ENCODE measurements around the gene CDC37.
"Not testable (repeated sequence)": the region's sequence is repeated elsewhere in the genome, so short reads cannot be mapped to it uniquely, and the experiment has no call there.

Gene CDC37

GRCh38 chr19:10377140-10377640 is 26.2 kb downstream of the CDC37 start:
- not testable (repeated sequence) for H3K79me2 ChIP-seq (ENCODE audit: control insufficient read depth, insufficient read depth, low read length, unreplicated experiment); H2AFZ ChIP-seq (ENCODE audit: low read length, unreplicated experiment); H3K4me1 ChIP-seq (ENCODE audit: control insufficient read depth, insufficient read depth, low read length, unreplicated experiment); H3K36me3 ChIP-seq (ENCODE audit: insufficient read depth, low read length); H3K4me3 ChIP-seq (ENCODE audit: low read depth, low read length); H3K27me3 ChIP-seq (ENCODE audit: insufficient read depth, low read length); H3K27ac ChIP-seq (ENCODE audit: low read depth, low read length)

GRCh38 chr19:10374931-10375330 is 28.4 kb downstream of the CDC37 start:
- H2AFZ ChIP-seq (ENCODE audit: low read length, unreplicated experiment) = no peak overlapping the region
- H3K36me3 ChIP-seq (ENCODE audit: insufficient read depth, low read length) = no peaks in the 10 kb centered on the region
- no peaks in the 10 kb centered on the region for H3K27me3 ChIP-seq (ENCODE audit: insufficient read depth, low read length)
- peaks cover 6% of the 10 kb centered on the region for H3K79me2 ChIP-seq (ENCODE audit: control insufficient read depth, insufficient read depth, low read length, unreplicated experiment)
- no peak overlapping the region for H3K27ac ChIP-seq (ENCODE audit: low read depth, low read length)
- no peaks in the 10 kb centered on the region for H3K4me1 ChIP-seq (ENCODE audit: control insufficient read depth, insufficient read depth, low read length, unreplicated experiment)
- no peak overlapping the region for H3K4me3 ChIP-seq (ENCODE audit: low read depth, low read length)

- H3K36me3 ChIP-seq (ENCODE audit: insufficient read depth, low read length) = no peaks in the 10 kb centered on the region; the same call in 1 of the 2 replicates
- H3K27me3 ChIP-seq (ENCODE audit: insufficient read depth, low read length) = no peaks in the 10 kb centered on the region
- H3K27ac ChIP-seq (ENCODE audit: low read depth, low read length) = no peak overlapping the region
- H2AFZ ChIP-seq (ENCODE audit: low read length, unreplicated experiment) = no peak overlapping the region
- H3K79me2 ChIP-seq (ENCODE audit: control insufficient read depth, insufficient read depth, low read length, unreplicated experiment) = no peaks in the 10 kb centered on the region
- no peak overlapping the region for H3K4me3 ChIP-seq (ENCODE audit: low read depth, low read length)
- no peaks in the 10 kb centered on the region for H3K4me1 ChIP-seq (ENCODE audit: control insufficient read depth, insufficient read depth, low read length, unreplicated experiment)
Measured at GRCh38 chr19:10372690-10373089, 30.7 kb downstream of the CDC37 start.

DNA sequence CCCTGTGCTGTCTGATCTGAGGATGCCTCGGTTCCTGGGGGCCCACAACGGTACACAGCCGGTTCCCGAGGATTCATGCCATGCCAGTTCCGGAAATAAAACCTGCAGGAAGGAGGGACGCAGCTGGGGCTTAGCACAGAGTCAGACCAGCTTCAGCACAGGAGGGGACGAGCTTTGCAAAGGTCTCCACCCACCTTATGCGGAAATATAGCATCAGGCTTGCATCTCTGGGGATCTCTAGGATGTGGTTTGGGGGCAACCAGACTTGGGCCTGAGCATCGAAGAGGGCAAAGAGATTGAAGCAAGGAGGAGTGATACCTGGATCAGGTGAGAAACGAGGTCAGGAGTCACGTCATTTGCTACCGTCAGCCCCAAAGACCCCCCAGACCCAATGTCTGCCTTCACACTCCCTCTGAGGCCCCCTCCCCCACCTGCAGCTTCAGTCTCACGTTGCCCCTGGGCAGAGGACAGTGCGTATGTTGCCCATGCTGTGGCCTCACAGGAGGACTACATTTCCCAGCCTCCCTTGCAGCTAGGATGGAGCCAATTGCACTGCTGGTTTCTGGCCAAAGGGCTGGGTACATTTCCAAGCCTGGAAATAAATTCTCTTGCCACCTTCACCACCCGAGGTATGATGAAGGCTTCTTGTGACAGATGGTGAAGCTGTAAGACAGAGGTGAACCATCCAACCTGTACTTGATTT is 35.1 kb downstream of the CDC37 start:
- Histone ChIP-seq H3K4me3 (ENCODE audit: low read depth, low read length) (no peak overlapping the region), H3K27me3 (ENCODE audit: insufficient read depth, low read length) (no peaks in the 10 kb centered on the region), H3K27ac (ENCODE audit: low read depth, low read length) (no peak overlapping the region), H3K36me3 (ENCODE audit: insufficient read depth, low read length) (no peaks in the 10 kb centered on the region; the same call in 1 of the 2 replicates), H3K79me2 (ENCODE audit: control insufficient read depth, insufficient read depth, low read length, unreplicated experiment) (no peaks in the 10 kb centered on the region), H2AFZ (ENCODE audit: low read length, unreplicated experiment) (no peak overlapping the region), H3K4me1 (ENCODE audit: control insufficient read depth, insufficient read depth, low read length, unreplicated experiment) (no peaks in the 10 kb centered on the region)

GRCh38 chr19:10366950-10367512 is 36.3 kb downstream of the CDC37 start:
- H3K36me3 ChIP-seq (ENCODE audit: insufficient read depth, low read length); H2AFZ ChIP-seq (ENCODE audit: low read length, unreplicated experiment); H3K27ac ChIP-seq (ENCODE audit: low read depth, low read length); H3K4me1 ChIP-seq (ENCODE audit: control insufficient read depth, insufficient read depth, low read length, unreplicated experiment); H3K27me3 ChIP-seq (ENCODE audit: insufficient read depth, low read length); H3K4me3 ChIP-seq (ENCODE audit: low read depth, low read length); H3K79me2 ChIP-seq (ENCODE audit: control insufficient read depth, insufficient read depth, low read length, unreplicated experiment): not testable (repeated sequence)

DNA sequence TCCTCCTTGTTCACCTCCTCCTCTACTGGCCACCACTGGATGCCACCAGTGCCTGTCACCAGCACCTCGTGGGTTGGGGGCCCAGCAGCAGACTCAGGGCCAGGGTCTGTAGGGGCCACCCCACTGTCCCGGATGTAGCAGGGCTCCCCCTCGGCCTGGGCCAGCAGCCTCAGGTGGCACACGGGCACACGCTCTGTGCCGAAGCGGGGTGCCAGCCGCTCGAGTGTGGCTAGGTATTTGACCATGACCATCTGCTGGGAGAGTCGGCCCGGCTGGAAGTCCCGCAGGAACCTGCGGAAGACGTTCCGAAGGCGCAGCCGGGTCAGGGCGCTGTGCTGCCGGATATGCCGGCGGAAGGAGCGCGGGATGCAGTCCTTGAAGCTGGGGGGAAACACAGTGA is 37.8 kb downstream of the CDC37 start:
- no peaks in the 10 kb centered on the region for H3K4me1 ChIP-seq (ENCODE audit: control insufficient read depth, insufficient read depth, low read length, unreplicated experiment)
- no peak overlapping the region for H3K27ac ChIP-seq (ENCODE audit: low read depth, low read length)
- no peaks in the 10 kb centered on the region for H3K79me2 ChIP-seq (ENCODE audit: control insufficient read depth, insufficient read depth, low read length, unreplicated experiment)
- H3K27me3 ChIP-seq (ENCODE audit: insufficient read depth, low read length) = no peaks in the 10 kb centered on the region
- H2AFZ ChIP-seq (ENCODE audit: low read length, unreplicated experiment) = no peak overlapping the region
- no peaks in the 10 kb centered on the region; the same call in 1 of the 2 replicates for H3K36me3 ChIP-seq (ENCODE audit: insufficient read depth, low read length)
- no peak overlapping the region for H3K4me3 ChIP-seq (ENCODE audit: low read depth, low read length)

DNA sequence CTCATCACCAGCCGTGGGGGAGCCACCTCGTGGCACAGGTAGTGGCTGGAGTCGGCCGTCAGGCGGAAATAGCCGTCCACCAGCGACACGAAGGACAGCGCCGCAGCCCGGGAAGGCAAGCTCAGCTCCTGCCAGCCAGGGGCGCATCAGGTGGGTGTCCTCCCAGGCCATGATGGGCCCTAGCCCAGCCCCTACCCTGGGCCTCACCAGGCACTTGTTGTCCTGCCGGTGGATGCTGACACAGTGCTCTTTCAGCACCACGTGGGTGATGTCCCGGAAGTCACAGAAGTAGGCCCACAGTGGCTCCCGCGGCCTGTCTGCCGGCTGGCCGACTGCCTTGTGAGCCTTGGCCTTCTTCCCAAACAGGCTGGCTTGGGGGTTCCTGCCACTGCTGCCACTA is 38.7 kb downstream of the CDC37 start:
- Histone ChIP-seq H3K4me1 (ENCODE audit: control insufficient read depth, insufficient read depth, low read length, unreplicated experiment) (no peaks in the 10 kb centered on the region), H2AFZ (ENCODE audit: low read length, unreplicated experiment) (no peak overlapping the region), H3K27ac (ENCODE audit: low read depth, low read length) (no peak overlapping the region), H3K79me2 (ENCODE audit: control insufficient read depth, insufficient read depth, low read length, unreplicated experiment) (no peaks in the 10 kb centered on the region), H3K27me3 (ENCODE audit: insufficient read depth, low read length) (no peaks in the 10 kb centered on the region), H3K4me3 (ENCODE audit: low read depth, low read length) (no peak overlapping the region), H3K36me3 (ENCODE audit: insufficient read depth, low read length) (no peaks in the 10 kb centered on the region; the same call in 1 of the 2 replicates)

GRCh38 chr19:10363789-10364281 is 39.5 kb downstream of the CDC37 start:
- no peak overlapping the region for H3K27ac ChIP-seq (ENCODE audit: low read depth, low read length)
- no peaks in the 10 kb centered on the region; the same call in 1 of the 2 replicates for H3K36me3 ChIP-seq (ENCODE audit: insufficient read depth, low read length)
- no peak overlapping the region for H3K4me3 ChIP-seq (ENCODE audit: low read depth, low read length)
- H3K4me1 ChIP-seq (ENCODE audit: control insufficient read depth, insufficient read depth, low read length, unreplicated experiment) = no peaks in the 10 kb centered on the region
- no peaks in the 10 kb centered on the region for H3K27me3 ChIP-seq (ENCODE audit: insufficient read depth, low read length)
- H2AFZ ChIP-seq (ENCODE audit: low read length, unreplicated experiment) = no peak overlapping the region
- no peaks in the 10 kb centered on the region for H3K79me2 ChIP-seq (ENCODE audit: control insufficient read depth, insufficient read depth, low read length, unreplicated experiment)

DNA sequence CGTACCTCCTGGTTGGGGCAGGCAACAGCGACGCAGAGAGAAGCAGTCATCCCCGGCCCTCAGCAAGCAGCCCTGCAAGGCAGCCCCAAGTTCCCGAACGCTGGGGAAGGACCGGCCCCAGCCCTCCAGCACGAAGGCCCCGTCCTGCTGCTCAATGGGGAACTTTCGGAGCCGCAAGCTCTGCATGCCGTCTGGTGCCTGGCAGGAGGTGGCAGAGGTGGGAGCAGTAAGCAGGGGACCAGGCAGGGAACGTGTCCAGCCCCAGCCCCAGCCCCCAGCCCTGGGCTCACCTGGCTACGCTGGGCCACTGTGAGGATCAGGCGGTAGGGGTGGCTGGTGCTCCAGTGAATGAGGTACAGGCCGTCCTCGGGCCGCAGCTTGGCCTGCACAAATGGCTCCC is 41.1 kb downstream of the CDC37 start:
- Histone ChIP-seq H3K27ac (ENCODE audit: low read depth, low read length) (no peak overlapping the region), H2AFZ (ENCODE audit: low read length, unreplicated experiment) (no peak overlapping the region), H3K79me2 (ENCODE audit: control insufficient read depth, insufficient read depth, low read length, unreplicated experiment) (no peaks in the 10 kb centered on the region), H3K4me1 (ENCODE audit: control insufficient read depth, insufficient read depth, low read length, unreplicated experiment) (no peaks in the 10 kb centered on the region), H3K36me3 (ENCODE audit: insufficient read depth, low read length) (no peaks in the 10 kb centered on the region), H3K27me3 (ENCODE audit: insufficient read depth, low read length) (no peaks in the 10 kb centered on the region), H3K4me3 (ENCODE audit: low read depth, low read length) (no peak overlapping the region)

GRCh38 chr19:10361569-10362011 is 41.8 kb downstream of the CDC37 start:
- H3K27ac ChIP-seq (ENCODE audit: low read depth, low read length) = no peak overlapping the region
- no peaks in the 10 kb centered on the region for H3K36me3 ChIP-seq (ENCODE audit: insufficient read depth, low read length)
- H3K27me3 ChIP-seq (ENCODE audit: insufficient read depth, low read length) = no peaks in the 10 kb centered on the region
- no peak overlapping the region for H3K4me3 ChIP-seq (ENCODE audit: low read depth, low read length)
- H2AFZ ChIP-seq (ENCODE audit: low read length, unreplicated experiment) = no peak overlapping the region
- H3K79me2 ChIP-seq (ENCODE audit: control insufficient read depth, insufficient read depth, low read length, unreplicated experiment) = no peaks in the 10 kb centered on the region
- no peaks in the 10 kb centered on the region for H3K4me1 ChIP-seq (ENCODE audit: control insufficient read depth, insufficient read depth, low read length, unreplicated experiment)

GRCh38 chr19:10356431-10356830 is 46.9 kb downstream of the CDC37 start:
- Histone ChIP-seq H3K79me2 (ENCODE audit: control insufficient read depth, insufficient read depth, low read length, unreplicated experiment) (no peaks in the 10 kb centered on the region), H2AFZ (ENCODE audit: low read length, unreplicated experiment) (no peak overlapping the region), H3K4me3 (ENCODE audit: low read depth, low read length) (no peak overlapping the region), H3K27me3 (ENCODE audit: insufficient read depth, low read length) (no peaks in the 10 kb centered on the region), H3K36me3 (ENCODE audit: insufficient read depth, low read length) (peaks cover 18% of the 10 kb centered on the region; the same call in 1 of the 2 replicates), H3K4me1 (ENCODE audit: control insufficient read depth, insufficient read depth, low read length, unreplicated experiment) (no peaks in the 10 kb centered on the region), H3K27ac (ENCODE audit: low read depth, low read length) (no peak overlapping the region)

Data from ACC112 (cell line).